HG03175 (cell line): ENCODE measurements around the gene VSTM5.

Experiments
- ATAC-seq: cut with Tn5 transposase; IDR thresholded peaks from one replicate; pipeline ENCODE4 v1.9.1; 2021; ENCODE audit warnings: mild to moderate bottlenecking, moderate library complexity; ENCODE audit not compliant: unreplicated experiment

Gene VSTM5

GRCh38 chr11:93843906-93844305 is 6.5 kb downstream of the VSTM5 start:
- no peak for ATAC-seq

GRCh38 chr11:93842461-93842860 is 8.0 kb downstream of the VSTM5 start:
- no peak for ATAC-seq

DNA sequence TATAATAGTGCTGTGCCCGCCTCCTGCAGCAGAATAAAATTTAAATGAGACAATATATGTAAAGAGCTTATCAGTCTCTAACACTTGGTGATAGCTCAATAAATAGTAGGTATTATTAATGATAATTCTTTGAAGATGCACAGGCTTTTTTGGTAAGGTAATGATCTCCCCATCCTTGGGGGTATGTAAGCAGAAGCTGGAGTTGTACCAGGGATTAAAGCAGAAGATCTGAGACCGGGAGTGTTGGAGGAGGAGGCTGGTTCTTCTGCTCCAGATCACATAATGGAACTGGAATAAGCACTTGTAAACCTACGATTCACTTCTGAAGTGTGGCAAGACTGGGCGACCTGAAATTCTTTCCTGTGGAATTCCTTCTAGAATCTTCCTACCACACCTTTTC is 8.4 kb downstream of the VSTM5 start:
- ATAC-seq: no peak

DNA sequence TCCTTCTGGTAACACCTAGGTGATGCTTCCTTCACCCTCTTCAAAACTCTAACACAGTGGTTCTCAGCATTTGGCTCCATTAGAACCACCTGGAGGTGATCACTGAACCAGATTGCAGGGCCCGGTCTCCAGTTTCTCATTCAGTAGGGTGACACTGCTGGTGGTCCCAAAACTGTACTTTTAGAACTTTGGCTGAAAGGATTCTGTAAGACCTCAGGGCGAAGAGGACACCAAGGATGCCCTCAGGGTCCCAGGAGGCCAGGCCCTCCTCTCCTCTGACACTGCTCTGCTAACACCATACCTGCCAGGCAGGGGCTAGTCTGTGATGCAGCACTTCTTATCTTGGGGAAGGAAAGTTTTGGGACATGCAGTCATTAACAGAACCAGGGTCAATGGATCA is 9.0 kb downstream of the VSTM5 start:
- no peak for ATAC-seq

- no peak for ATAC-seq
Observed at GRCh38 chr11:93840981-93841380, 9.4 kb downstream of the VSTM5 start.

GRCh38 chr11:93840180-93840579 is 10.2 kb downstream of the VSTM5 start:
- no peak for ATAC-seq

DNA sequence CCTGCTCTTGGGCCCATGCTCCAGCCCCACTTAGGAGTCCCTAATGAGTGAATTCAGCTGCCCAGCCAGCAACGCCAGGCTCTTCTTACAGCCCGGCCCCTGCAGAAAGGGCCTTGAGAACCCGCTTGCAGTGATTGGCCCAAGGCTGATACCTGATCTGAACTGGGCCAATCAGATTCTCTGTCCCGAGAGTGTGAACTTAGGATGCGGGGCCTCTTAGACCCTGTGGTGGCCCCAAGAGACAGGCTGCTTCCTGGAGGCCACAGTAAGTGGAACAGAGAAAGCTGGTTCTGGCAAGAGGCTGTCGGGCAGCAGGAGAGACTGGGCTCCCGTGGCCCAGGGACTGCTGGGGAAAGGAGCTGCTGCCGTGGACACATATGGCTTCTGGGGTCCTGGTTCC is 11.5 kb downstream of the VSTM5 start:
- no peak for ATAC-seq

GRCh38 chr11:93832780-93833179 is 17.6 kb downstream of the VSTM5 start:
- no peak for ATAC-seq

DNA sequence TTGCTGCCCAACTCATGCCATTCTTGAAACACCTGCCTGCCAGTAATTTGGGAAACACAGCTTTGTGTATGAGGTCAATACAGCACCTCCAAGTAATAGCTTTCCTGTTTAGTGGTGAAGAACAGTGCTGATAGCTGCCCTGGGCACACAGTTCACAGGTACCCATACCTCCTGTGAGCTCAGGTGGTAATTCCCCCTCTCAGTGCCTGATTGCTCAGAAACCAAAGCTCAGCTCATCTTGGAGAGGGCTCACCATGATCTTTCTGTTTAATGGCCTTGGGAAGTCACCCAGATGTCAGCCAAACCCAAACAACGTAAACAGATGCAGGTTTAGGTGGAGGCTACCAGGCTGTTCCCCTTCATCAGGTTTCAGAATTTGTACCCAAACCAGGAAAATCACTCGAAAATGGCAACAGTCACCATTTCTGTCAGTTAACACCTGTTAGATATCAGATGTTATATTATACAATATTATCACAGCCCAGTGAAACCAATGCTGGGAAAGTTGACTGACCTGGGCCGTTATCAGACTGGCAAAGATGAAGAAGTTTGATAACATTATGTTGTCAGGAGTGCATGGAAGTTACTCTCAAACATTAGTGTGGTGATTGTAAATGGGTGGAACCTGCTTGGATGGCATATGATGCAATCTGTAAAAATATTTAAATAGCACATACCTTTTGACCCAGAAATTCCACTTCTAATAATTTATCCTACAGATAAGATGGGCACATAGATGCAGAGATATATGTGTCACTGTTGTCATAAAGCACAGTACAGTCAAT is 18.9 kb downstream of the VSTM5 start:
- ATAC-seq: no peak

GRCh38 chr11:93829598-93829997 is 20.8 kb downstream of the VSTM5 start:
- ATAC-seq: no peak

DNA sequence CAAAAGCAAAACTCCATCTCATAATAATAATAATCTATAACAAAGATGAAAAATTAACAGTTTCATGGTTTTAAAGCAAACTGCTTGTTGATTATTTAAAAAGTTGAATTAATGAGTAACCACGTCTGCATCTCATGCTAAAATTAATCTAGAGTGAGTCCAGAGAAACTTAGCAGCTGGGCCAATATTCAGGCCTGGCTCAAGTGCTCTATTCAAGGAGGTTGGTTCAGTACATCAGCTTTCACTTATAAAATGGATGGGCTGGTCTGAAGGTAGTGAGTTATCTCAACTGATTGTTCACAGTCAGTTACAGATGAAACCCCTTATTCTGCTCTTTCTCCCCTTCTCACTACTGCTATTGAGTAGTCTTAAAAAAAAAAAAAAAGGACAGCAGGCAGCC is 23.1 kb downstream of the VSTM5 start:
- no peak for ATAC-seq

DNA sequence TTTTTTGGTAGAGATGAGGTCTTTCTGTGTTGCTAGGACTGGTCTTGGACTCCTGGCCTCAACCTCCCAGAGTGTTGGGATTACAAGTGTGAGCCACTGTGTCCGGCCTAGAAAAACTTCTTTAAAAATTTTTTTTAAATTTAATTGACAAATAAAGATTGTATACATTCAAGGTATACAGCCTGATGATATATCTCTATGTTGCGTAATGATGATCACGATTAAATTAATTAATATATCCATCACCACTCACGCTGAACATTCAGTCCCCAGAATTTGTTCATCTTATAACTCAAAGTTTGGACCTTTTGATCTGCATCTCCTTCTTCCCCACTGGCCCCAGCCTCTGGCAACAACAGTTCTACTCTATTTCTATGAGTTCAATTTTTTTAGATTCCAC is 27.2 kb downstream of the VSTM5 start:
- ATAC-seq: no peak

DNA sequence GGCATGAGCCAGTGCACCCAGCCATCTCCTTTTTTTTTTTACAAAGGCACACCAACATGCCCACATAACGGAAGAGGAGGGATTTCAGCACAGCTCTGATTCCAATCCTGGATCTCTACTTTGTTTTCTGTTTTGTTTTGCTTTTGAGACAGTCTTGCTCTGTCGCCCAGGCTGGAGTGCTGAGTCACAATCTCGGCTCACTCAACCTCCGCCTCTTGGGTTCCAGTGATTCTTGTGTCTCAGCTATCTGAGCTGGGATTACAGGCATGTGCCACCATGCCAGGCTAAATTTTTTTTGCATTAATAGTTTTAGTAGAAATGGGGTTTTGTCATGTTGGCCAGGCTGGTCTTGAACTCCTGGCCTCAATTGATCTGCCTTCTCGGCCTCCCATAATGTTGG is 28.1 kb downstream of the VSTM5 start:
- no peak for ATAC-seq

- no peak for ATAC-seq
Observed at GRCh38 chr11:93821617-93822016, 28.8 kb downstream of the VSTM5 start.

- ATAC-seq: no peak
Observed at GRCh38 chr11:93820847-93821246, 29.6 kb downstream of the VSTM5 start.

DNA sequence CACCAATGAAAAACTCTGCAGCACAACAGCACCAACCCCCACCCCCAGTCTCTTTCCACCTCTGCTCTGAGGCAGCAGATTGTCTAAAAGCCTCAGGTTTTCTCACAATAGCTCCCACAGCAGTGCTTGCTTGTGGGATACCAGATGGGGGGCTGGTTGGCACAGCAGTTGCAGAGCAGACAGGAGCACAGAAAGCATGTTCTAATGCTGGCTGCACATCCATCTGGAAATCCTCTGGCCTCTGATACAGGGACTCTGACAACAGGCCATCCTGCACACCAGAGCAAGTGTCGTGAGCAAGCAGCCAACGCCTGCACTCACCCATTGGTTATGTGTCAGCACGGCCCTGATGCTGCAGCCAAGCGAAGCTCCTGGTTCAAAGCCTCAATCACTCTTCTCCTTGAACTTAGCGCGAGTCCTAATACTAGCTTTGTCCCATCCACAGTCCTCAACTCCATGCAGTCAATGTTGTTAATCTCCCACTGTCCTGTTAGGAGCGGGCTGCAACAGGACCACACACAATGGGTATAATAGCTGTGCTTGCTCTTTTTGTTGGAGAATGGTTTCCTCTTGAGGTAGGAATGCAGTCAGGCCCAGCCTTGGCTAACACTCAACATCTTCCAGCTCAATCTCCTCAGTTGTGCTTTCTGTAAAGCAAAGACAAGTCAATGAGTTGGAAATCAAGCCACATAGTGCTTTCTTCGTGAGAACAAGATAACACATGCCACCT is 30.3 kb downstream of the VSTM5 start:
- no peak for ATAC-seq

DNA sequence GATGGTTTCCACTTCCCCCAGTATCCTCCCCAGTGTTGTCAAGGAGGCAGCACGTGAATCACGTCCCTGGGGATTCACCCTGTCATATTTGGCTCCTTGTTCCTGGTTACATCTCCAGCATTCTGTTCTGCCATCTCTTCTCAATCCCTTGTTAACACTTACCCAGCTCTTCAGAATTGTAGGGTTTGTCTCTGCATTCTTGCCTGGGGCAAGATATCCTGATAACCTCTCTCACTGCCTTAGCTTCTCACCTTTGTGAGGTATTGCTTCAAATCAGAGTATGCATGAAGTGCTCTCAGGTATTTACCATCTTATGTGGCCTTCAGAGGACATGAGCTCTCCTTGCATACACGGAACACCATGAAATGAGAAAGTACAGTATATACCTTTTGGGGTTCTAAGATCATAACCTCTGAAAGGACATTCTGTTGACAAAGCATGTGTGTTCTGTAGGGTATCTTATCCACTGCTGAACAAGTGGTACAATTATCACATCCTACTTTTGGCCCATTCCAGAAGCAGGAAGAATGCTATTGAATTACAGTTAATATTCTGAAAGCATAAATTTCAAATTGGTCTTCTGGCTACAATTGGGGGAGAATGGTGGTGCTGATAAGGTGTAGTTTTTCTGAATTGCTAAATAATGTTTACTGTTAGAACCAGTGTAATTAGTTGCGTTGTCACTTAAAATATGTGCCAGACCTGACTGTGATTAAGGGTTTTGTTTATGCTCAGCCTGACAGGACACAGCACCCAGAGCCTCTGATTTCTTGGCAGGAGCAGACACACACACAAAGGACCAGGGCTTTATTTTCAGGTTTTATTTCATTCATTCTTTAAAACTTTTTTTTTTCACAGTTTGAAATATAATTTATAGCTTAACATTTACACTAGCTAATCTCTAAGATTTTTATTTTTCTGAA is 32.7 kb downstream of the VSTM5 start:
- no peak for ATAC-seq

DNA sequence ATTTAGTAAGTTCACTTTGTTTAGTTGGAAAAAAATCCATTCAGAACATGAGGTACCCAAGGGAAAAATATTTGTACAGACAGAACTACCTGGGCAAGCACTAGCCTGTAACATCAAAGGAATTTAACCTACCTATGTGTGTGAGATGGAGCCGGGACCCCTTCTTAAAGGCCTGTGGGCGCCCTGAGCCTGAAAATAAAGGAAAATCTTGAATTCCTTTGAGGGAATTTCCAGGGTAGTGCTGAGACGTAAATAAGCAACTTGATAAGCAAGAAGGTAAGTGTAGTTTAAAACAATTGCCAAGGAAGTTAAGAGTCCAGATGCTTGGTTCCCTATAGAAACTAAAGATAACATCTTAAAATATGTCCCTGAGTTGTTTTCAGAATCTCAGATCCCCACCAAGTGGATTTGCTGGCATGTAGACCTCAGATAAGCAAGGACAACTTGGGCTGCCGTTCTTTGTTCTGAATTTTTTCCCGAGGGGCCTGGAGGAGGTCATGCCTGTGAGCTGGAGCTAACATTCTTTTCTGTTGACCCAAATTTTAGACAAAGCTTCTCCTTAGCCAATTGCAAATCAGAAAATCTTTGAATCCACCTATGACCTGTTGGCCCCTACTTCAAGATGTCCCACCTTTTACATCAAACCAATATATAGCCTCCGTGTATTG is 35.3 kb downstream of the VSTM5 start:
- no peak for ATAC-seq

- no peak for ATAC-seq
Observed at GRCh38 chr11:93813974-93814373, 36.4 kb downstream of the VSTM5 start.

GRCh38 chr11:93807980-93808379 is 42.4 kb downstream of the VSTM5 start:
- ATAC-seq: no peak

- ATAC-seq: no peak
Observed at GRCh38 chr11:93804879-93805278, 45.5 kb downstream of the VSTM5 start.
